Stimulated activated CD8-positive, alpha-beta memory T cell treated with anti-CD3 and anti-CD28 coated beads, Interleukin-12 subunit alpha, Interleukin-12 subunit beta, amount 100 ng/mL, for 1 hour (primary cell): Measurements from ENCODE around the gene PRPF19.

Experiments
- DNase-seq: peaks from one replicate; pipeline ENCODE4 v3.0.0-alpha.2; 2020; ENCODE audit warnings: low read depth

PRPF19 gene

GRCh38 chr11:60937811-60938210 is 31.4 kb upstream of the PRPF19 start:
- no peak for DNase-seq

- DNase-seq, result no peak
These were observed 30.8 kb upstream of the PRPF19 start for GRCh38 chr11:60937144-60937527.

- no peak for DNase-seq
These were observed 30.2 kb upstream of the PRPF19 start for GRCh38 chr11:60936467-60937143.

- DNase-seq, result no peak
These were observed 29.5 kb upstream of the PRPF19 start for GRCh38 chr11:60935676-60936442.

GRCh38 chr11:60934790-60935605 is 28.6 kb upstream of the PRPF19 start:
- DNase-seq, result no peak

- no peak for DNase-seq
These were observed 27.9 kb upstream of the PRPF19 start for GRCh38 chr11:60934124-60934789.

- no peak for DNase-seq
These were observed 27.2 kb upstream of the PRPF19 start for GRCh38 chr11:60933416-60934123.

GRCh38 chr11:60932605-60933356 is 26.4 kb upstream of the PRPF19 start:
- DNase-seq, result no peak

GRCh38 chr11:60931917-60932316 is 25.5 kb upstream of the PRPF19 start:
- no peak for DNase-seq

- no peak for DNase-seq
These were observed 24.0 kb upstream of the PRPF19 start for GRCh38 chr11:60930394-60930793.

- no peak for DNase-seq
These were observed 23.4 kb upstream of the PRPF19 start for GRCh38 chr11:60929764-60930163.

- DNase-seq, result no peak
These were observed 22.2 kb upstream of the PRPF19 start for GRCh38 chr11:60928563-60929001.

GRCh38 chr11:60927600-60927999 is 21.2 kb upstream of the PRPF19 start:
- DNase-seq, result no peak

- no peak for DNase-seq
These were observed 20.7 kb upstream of the PRPF19 start for GRCh38 chr11:60927061-60927592.

- no peak for DNase-seq
These were observed 20.1 kb upstream of the PRPF19 start for GRCh38 chr11:60926500-60926899.

GRCh38 chr11:60925868-60926267 is 19.5 kb upstream of the PRPF19 start:
- no peak for DNase-seq

- DNase-seq, result no peak
These were observed 18.8 kb upstream of the PRPF19 start for GRCh38 chr11:60924906-60925853.

- DNase-seq, result no peak
These were observed 17.9 kb upstream of the PRPF19 start, which contains the start of gene TMEM132A for GRCh38 chr11:60924110-60924905. TSS of gene TMEM132A (plus strand) at chr11:60924460. CDS start at chr11:60924634, 174 bp downstream.

- DNase-seq, result no peak
These were observed 17.4 kb upstream of the PRPF19 start for GRCh38 chr11:60923800-60924109.
